ENCODE data around the gene IGLL5. TPM values are rescaled to one million over a fixed set of nuclear protein-coding genes. Genes with fewer than 3 reads are reported as not detected.

IGLL5 gene
- total and polyA plus RNA-seq, 3 donors from 2014 or later, result 0.94 to 9.8 (median 1.4) TPM

GRCh38 chr22:22909605-22910271 is 22.1 kb downstream of the IGLL5 start:
- TF ChIP-seq CTCF (IDR thresholded peaks at IDR 0.05) (no peak), POLR2A (IDR thresholded peaks at IDR 0.05) (no peak)
- DNase-seq, result no peak
- intact Hi-C loops (cut with DNase I; ENCODE audit: low total_unique reads), result no loop called here
- H3K9me3 ChIP-seq, result no peaks in the 10 kb centered on the region
- 86 to 88% methylated on average over 7 of the region's 7 CpGs for WGBS, 2 donors
- no peak overlapping the region for H3K27ac ChIP-seq
- H3K27me3 ChIP-seq, result no peaks in the 10 kb centered on the region
- H3K36me3 ChIP-seq (ENCODE audit: low read depth, missing control alignments), result no peaks in the 10 kb centered on the region
- no peaks in the 10 kb centered on the region for H3K4me1 ChIP-seq
- H3K4me3 ChIP-seq, result no peak overlapping the region

GRCh38 chr22:22910272-22911240 is 22.9 kb downstream of the IGLL5 start:
- DNase-seq, result no peak
- Histone ChIP-seq H3K27ac (no peak overlapping the region), H3K27me3 (no peaks in the 10 kb centered on the region), H3K9me3 (no peaks in the 10 kb centered on the region), H3K4me3 (no peak overlapping the region), H3K36me3 (ENCODE audit: low read depth, missing control alignments) (no peaks in the 10 kb centered on the region), H3K4me1 (no peaks in the 10 kb centered on the region)
- intact Hi-C loops (cut with DNase I; ENCODE audit: low total_unique reads), result no loop called here
- WGBS, 2 donors, result 83 to 84% methylated on average over 12 to 15 of the region's 15 CpGs
- TF ChIP-seq POLR2A (IDR thresholded peaks at IDR 0.05) (no peak), CTCF (IDR thresholded peaks at IDR 0.05) (no peak)

GRCh38 chr22:22911327-22912134 is 23.9 kb downstream of the IGLL5 start:
- Histone ChIP-seq H3K9me3 (no peaks in the 10 kb centered on the region), H3K4me1 (no peaks in the 10 kb centered on the region), H3K4me3 (no peak overlapping the region), H3K27me3 (no peaks in the 10 kb centered on the region), H3K36me3 (ENCODE audit: low read depth, missing control alignments) (no peaks in the 10 kb centered on the region), H3K27ac (no peak overlapping the region)
- no peak for DNase-seq
- no peak for TF ChIP-seq POLR2A (IDR thresholded peaks at IDR 0.05)
- no peak for TF ChIP-seq CTCF (IDR thresholded peaks at IDR 0.05)
- intact Hi-C loops (cut with DNase I; ENCODE audit: low total_unique reads), result no loop called here
- 76 to 85% methylated on average over 12 to 15 of the region's 15 CpGs for WGBS, 2 donors

- Histone ChIP-seq H3K4me1 (no peaks in the 10 kb centered on the region), H3K36me3 (ENCODE audit: low read depth, missing control alignments) (no peaks in the 10 kb centered on the region), H3K27ac (no peak overlapping the region), H3K9me3 (no peaks in the 10 kb centered on the region), H3K27me3 (no peaks in the 10 kb centered on the region), H3K4me3 (no peak overlapping the region)
- DNase-seq, result no peak
- intact Hi-C loops (cut with DNase I; ENCODE audit: low total_unique reads), result no loop called here
- 85 to 86% methylated on average over 8 of the region's 8 CpGs for WGBS, 2 donors
- TF ChIP-seq POLR2A (IDR thresholded peaks at IDR 0.05), result no peak
- no peak for TF ChIP-seq CTCF (IDR thresholded peaks at IDR 0.05)
Measured at GRCh38 chr22:22912135-22912987, 24.7 kb downstream of the IGLL5 start.

Data from testis (tissue), 3 donors.